Measurements from ENCODE around the gene LMF1. TPM values are rescaled to one million over a fixed set of nuclear protein-coding genes. Genes with fewer than 3 reads are reported as not detected.

Gene LMF1
- total and polyA plus RNA-seq, 2 of the 8 experiments (the other 6 are each of a cell fraction or from before 2014, with no cell fraction given): 3.5 to 9.1 TPM

- TF ChIP-seq CHD7 (IDR thresholded peaks at IDR 0.05; ENCODE audit: insufficient replicate concordance, low read length): no peak
- TF ChIP-seq CREB1 (IDR thresholded peaks at IDR 0.05): no peak
- TF ChIP-seq POLR2AphosphoS5 (IDR thresholded peaks at IDR 0.05; ENCODE audit: low read depth, low read length): no peak
- TF ChIP-seq MAX (IDR thresholded peaks at IDR 0.05): no peak
- no peak for TF ChIP-seq ASH2L (IDR thresholded peaks at IDR 0.05; ENCODE audit: low read length)
- no peak for TF ChIP-seq EZH2 (IDR thresholded peaks at IDR 0.05; ENCODE audit: low read depth, low read length, severe bottlenecking)
Measured at GRCh38 chr16:841455-842060, 129.2 kb downstream of the LMF1 start (continued).

All from H1 (cell line).